Retinal pigment epithelial cell (primary cell): ENCODE data around the gene GALNT5.

Experiments used
- DNase-seq: peaks from one replicate; pipeline ENCODE4 v3.0.0-alpha.2; 2010; ENCODE audit warnings: low read depth
- H3K4me3 ChIP-seq: 2 replicates; pipeline ENCODE4 v1.5.1; 2011; ENCODE audit warnings: mild to moderate bottlenecking, low read length, control low read depth, moderate library complexity
- TF ChIP-seq, protein P1 (sequence below): conservative IDR thresholded peaks from 2 replicates; pipeline ENCODE4 v1.5.1; 2011; ENCODE audit warnings: low read depth, low read length, control low read depth, inconsistent platforms

Gene GALNT5

GRCh38 chr2:157251932-157252331, 5.6 kb upstream of the GALNT5 start:
- H3K4me3 ChIP-seq: no peak overlapping the region
- TF ChIP-seq, protein P1, sequence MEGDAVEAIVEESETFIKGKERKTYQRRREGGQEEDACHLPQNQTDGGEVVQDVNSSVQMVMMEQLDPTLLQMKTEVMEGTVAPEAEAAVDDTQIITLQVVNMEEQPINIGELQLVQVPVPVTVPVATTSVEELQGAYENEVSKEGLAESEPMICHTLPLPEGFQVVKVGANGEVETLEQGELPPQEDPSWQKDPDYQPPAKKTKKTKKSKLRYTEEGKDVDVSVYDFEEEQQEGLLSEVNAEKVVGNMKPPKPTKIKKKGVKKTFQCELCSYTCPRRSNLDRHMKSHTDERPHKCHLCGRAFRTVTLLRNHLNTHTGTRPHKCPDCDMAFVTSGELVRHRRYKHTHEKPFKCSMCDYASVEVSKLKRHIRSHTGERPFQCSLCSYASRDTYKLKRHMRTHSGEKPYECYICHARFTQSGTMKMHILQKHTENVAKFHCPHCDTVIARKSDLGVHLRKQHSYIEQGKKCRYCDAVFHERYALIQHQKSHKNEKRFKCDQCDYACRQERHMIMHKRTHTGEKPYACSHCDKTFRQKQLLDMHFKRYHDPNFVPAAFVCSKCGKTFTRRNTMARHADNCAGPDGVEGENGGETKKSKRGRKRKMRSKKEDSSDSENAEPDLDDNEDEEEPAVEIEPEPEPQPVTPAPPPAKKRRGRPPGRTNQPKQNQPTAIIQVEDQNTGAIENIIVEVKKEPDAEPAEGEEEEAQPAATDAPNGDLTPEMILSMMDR: no peak
- no peak for DNase-seq

DNA sequence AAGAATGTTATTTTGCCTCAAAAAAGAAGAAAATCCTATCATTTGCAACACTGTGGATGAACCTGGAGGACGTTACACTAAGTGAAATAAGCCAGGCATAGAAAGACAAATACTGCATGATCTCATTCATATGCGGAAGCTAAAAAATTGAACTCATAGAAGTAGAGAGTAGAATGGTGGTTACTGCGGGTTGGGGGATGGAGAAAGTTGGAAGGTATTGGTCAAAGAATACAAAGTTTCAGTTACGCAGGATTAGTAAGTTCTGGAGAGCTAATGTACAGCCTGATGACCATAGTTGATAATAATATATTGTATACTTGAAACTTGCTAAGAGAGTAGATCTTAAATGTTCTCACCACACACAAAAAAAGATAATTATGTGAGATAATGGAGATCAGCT, 5.0 kb upstream of the GALNT5 start:
- no peak for DNase-seq
- H3K4me3 ChIP-seq: no peak overlapping the region
- TF ChIP-seq, protein P1: no peak

GRCh38 chr2:157254041-157254440, 3.5 kb upstream of the GALNT5 start:
- no peak for DNase-seq

DNA sequence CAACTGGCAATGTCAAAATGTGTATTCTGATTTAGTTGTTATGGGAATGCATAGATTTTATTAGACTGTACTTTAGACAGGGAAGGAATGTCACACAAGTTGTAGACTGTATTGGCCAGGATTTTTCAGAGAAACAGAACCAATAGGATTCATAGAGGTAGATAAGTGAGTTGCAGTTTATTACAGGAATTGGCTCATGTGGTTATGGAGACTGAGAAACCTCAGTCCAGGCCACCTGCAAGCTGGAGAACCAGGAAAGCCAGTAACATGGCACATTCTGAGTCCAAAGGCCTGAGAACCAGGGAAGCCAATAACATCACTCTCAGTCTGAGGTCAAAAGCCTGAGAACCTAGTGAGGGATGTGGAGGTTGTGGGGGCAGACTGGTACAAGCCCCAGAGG, 1.8 kb upstream of the GALNT5 start:
- DNase-seq: no peak
- no peak overlapping the region for H3K4me3 ChIP-seq
- TF ChIP-seq, protein P1: no peak

More at GRCh38 chr2:157254041-157254440, 3.5 kb upstream of the GALNT5 start:
- no peak overlapping the region for H3K4me3 ChIP-seq
- TF ChIP-seq, protein P1: no peak

GRCh38 chr2:157256626-157257025, 879 bp upstream of the GALNT5 start:
- TF ChIP-seq, protein P1: no peak
- no peak for DNase-seq
- H3K4me3 ChIP-seq: no peak overlapping the region

- H3K4me3 ChIP-seq: no peak overlapping the region
- TF ChIP-seq, protein P1: no peak
Observed at GRCh38 chr2:157258520-157259326, 1.2 kb downstream of the GALNT5 start.

DNA sequence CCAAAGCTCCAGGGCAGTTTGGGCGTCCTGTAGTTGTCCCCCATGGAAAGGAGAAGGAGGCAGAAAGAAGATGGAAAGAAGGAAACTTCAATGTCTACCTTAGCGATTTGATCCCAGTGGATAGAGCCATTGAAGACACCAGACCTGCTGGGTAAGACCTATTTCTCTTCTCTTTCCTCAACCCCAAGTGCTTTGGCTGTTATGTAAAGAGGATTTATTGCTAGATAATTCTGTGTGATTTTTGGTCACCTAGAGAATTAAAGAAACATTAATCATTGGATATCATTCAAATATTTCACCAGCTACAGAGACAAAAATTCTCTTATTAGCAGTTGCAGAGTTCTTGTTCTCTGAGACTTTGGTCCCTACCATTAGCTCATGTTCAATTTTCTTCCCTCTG, 1.9 kb downstream of the GALNT5 start:
- no peak overlapping the region for H3K4me3 ChIP-seq
- no peak for DNase-seq
- TF ChIP-seq, protein P1: no peak

More at GRCh38 chr2:157258520-157259326, 1.2 kb downstream of the GALNT5 start:
- no peak for DNase-seq
